Testis (tissue), 3 donors: ENCODE results near the gene SERINC2. TPM values are rescaled to one million over a fixed set of nuclear protein-coding genes. Genes with fewer than 3 reads are reported as not detected.

Experiments used
- DNase-seq: peaks from one replicate; pipeline ENCODE4 v3.0.0-alpha.2; 2019
- H3K27ac ChIP-seq, 2 donors: fragments of 200-600 bp; sonication (generic); one replicate each; pipeline ENCODE4 v1.5.1; 2019
- H3K27me3 ChIP-seq: fragments of 200-600 bp; sonication (generic); one replicate; pipeline ENCODE4 v1.5.1; 2019
- H3K36me3 ChIP-seq: fragments of 200-600 bp; sonication (generic); one replicate; pipeline ENCODE4 v1.5.1; 2017; ENCODE audit warnings: low read depth; ENCODE audit errors: missing control alignments
- H3K4me1 ChIP-seq: fragments of 200-600 bp; sonication (generic); one replicate; pipeline ENCODE4 v1.5.1; 2019
- H3K4me3 ChIP-seq, 2 donors: fragments of 200-600 bp; sonication (generic); one replicate each; pipeline ENCODE4 v1.5.1; 2017 to 2019
- H3K9me3 ChIP-seq: fragments of 200-600 bp; sonication (generic); one replicate; pipeline ENCODE4 v1.5.1; 2017
- POLR2A ChIP-seq: fragments of 450-650 bp; IDR thresholded peaks from one replicate; pipeline ENCODE4 v1.6.1; 2017; ENCODE audit warnings: antibody characterized with exemption, mild to moderate bottlenecking, moderate library complexity
- WGBS, 2 donors: methylation state at CpG; one replicate each; pipeline ENCODE4 v1.1.5; 2018; 5-methylcytosine and 5-hydroxymethylcytosine counted together
- intact Hi-C: fragments of 100-400 bp; cut with DNase I; formaldehyde crosslinking; loops from one replicate; pipeline ENCODE4 v1.15.1; 2023; ENCODE audit warnings: low total_unique reads
- polyA plus RNA-seq: library from polyadenylated mRNA; stranded (reverse); fragments of 350-450 nt; fragmentation: Illumina TruSeq; extraction: RNeasy Lipid Tissue Mini Kit (QIAGEN cat#74804); gene quantifications from one replicate; pipeline ENCODE4 v1.2.3, GENCODE V29; 2014; ENCODE audit warnings: low read depth, low replicate concordance; ENCODE audit not compliant: insufficient read depth
- total RNA-seq, 2 donors: library from RNA; depleted of rRNA; stranded (reverse); fragments of >200 nt; gene quantifications; one replicate each; pipeline ENCODE4 v1.2.3, GENCODE V29; 2016
- TF ChIP-seq, protein P1 (sequence below), 3 experiments: fragments of 450-650 bp in 2 of 3; fragments of 200-600 bp in 1 of 3; sonication (generic) in 1 of 3; IDR thresholded peaks; one replicate each; pipeline ENCODE4 v1.5.1; 2016 to 2019; ENCODE audit warnings: antibody characterized with exemption in 3 of 3, mild to moderate bottlenecking in 2 of 3, moderate library complexity in 1 of 3

Gene SERINC2
- total and polyA plus RNA-seq, 3 donors from 2014 or later = 9.5 to 21.7 (median 10.8) TPM

DNA sequence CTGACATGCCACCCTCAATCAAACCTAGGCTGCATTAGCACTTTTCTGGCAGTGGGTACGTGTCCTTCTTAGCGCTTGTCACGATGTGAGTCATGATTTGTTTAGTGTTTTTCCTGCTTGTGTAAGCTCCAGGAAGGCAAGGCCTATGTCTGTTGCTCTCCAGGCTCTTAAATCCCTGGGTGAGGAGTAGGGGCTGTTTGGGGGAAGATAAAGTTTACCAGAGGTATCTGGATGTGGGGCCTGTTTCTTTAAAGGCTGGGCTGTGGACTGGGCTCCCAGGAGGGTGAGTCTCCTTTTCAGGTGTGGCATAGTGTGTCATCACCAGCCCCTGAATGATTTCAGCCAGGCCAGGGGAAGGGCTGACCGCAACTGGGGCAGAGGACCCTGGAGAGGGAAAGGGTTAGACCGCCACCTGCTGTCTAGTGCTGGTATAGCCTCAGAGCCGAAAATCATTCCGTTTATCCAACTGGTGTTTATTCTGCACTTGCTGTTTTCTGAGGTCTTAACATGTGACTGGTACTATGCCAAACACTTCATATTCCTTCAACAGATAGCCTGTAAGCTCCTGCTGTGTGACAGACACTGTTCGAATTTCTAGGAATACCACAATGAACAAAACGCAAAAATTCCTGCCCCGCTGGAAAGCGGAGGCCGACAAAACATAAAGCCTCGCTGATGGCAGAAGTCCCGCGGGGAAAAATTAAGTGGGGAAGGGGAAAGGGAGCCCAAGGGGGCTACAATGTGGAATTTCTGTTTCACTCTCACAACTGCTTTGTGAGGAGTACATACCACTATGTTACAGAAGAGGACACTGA is 9.7 kb downstream of the SERINC2 start:
- Histone ChIP-seq H3K4me3 (no peak overlapping the region), H3K36me3 (no peaks in the 10 kb centered on the region), H3K27ac (no peak overlapping the region), H3K27me3 (no peaks in the 10 kb centered on the region), H3K9me3 (no peaks in the 10 kb centered on the region), H3K4me1 (no peaks in the 10 kb centered on the region)
- intact Hi-C loops = loop anchor here (10.0 kb wide), 1 partner anchor 238 kb away; no protein-coding TSS in a partner anchor
- WGBS, 2 donors = 45 to 46% methylated on average over 15 of the region's 15 CpGs
- peak; percentile 79 for DNase-seq
- TF ChIP-seq, protein P1, sequence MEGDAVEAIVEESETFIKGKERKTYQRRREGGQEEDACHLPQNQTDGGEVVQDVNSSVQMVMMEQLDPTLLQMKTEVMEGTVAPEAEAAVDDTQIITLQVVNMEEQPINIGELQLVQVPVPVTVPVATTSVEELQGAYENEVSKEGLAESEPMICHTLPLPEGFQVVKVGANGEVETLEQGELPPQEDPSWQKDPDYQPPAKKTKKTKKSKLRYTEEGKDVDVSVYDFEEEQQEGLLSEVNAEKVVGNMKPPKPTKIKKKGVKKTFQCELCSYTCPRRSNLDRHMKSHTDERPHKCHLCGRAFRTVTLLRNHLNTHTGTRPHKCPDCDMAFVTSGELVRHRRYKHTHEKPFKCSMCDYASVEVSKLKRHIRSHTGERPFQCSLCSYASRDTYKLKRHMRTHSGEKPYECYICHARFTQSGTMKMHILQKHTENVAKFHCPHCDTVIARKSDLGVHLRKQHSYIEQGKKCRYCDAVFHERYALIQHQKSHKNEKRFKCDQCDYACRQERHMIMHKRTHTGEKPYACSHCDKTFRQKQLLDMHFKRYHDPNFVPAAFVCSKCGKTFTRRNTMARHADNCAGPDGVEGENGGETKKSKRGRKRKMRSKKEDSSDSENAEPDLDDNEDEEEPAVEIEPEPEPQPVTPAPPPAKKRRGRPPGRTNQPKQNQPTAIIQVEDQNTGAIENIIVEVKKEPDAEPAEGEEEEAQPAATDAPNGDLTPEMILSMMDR (IDR thresholded peaks at IDR 0.05) = peak; percentile 75 to 96 (median 94)
- no peak for TF ChIP-seq POLR2A

DNA sequence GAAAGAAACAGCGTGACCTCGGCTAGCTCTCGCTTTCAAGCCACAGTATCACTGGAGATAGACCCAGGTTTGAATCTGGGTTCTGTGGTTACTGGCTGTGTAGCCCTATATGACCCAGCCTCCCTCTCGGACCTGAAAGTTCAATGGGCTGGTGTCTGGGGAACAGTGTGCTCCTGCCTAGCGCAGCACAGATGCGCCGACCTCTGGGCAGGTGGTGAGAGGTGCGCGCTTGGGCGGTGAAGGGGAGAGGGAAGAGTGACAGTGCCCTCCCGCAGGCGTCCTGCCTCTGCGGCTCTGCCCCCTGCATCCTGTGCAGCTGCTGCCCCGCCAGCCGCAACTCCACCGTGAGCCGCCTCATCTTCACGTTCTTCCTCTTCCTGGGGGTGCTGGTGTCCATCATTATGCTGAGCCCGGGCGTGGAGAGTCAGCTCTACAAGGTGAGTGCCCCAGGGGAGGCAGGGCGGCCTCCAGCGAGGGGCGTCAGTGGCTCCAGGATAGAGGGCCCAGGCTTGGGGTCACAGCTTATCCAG is 10.5 kb downstream of the SERINC2 start:
- Histone ChIP-seq H3K27ac (no peak overlapping the region), H3K9me3 (no peaks in the 10 kb centered on the region), H3K27me3 (no peaks in the 10 kb centered on the region), H3K36me3 (no peaks in the 10 kb centered on the region), H3K4me1 (no peaks in the 10 kb centered on the region), H3K4me3 (no peak overlapping the region)
- DNase-seq = no peak
- intact Hi-C loops = loop anchor here (10.0 kb wide), 1 partner anchor 239 kb away; no protein-coding TSS in a partner anchor
- no peak for TF ChIP-seq POLR2A
- TF ChIP-seq, protein P1 (IDR thresholded peaks at IDR 0.05) = no peak
- WGBS, 2 donors = 66 to 77% methylated on average over 3 to 23 of the region's 23 CpGs

DNA sequence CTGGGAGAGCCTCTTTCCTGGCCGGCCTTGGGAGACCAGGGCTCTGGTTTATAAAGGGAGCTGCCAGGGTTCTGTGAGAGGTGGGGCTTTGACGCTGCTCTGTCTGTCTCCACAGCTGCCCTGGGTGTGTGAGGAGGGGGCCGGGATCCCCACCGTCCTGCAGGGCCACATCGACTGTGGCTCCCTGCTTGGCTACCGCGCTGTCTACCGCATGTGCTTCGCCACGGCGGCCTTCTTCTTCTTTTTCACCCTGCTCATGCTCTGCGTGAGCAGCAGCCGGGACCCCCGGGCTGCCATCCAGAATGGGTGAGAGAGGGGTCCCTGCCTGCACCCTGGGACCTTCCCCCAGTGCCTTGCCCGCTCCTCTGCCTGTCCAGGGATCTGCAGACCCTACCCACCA is 11.6 kb downstream of the SERINC2 start:
- H3K4me3 ChIP-seq = no peak overlapping the region
- no peaks in the 10 kb centered on the region for H3K9me3 ChIP-seq
- H3K36me3 ChIP-seq = no peaks in the 10 kb centered on the region
- no peak for DNase-seq
- no peak overlapping the region for H3K27ac ChIP-seq
- no peaks in the 10 kb centered on the region for H3K27me3 ChIP-seq
- WGBS, 2 donors = 85% methylated on average over 10 to 15 of the region's 15 CpGs
- H3K4me1 ChIP-seq = no peaks in the 10 kb centered on the region
- TF ChIP-seq POLR2A = no peak
- TF ChIP-seq, protein P1 (IDR thresholded peaks at IDR 0.05) = no peak
- intact Hi-C loops = loop anchor here (10.0 kb wide), 1 partner anchor 240 kb away; no protein-coding TSS in a partner anchor

DNA sequence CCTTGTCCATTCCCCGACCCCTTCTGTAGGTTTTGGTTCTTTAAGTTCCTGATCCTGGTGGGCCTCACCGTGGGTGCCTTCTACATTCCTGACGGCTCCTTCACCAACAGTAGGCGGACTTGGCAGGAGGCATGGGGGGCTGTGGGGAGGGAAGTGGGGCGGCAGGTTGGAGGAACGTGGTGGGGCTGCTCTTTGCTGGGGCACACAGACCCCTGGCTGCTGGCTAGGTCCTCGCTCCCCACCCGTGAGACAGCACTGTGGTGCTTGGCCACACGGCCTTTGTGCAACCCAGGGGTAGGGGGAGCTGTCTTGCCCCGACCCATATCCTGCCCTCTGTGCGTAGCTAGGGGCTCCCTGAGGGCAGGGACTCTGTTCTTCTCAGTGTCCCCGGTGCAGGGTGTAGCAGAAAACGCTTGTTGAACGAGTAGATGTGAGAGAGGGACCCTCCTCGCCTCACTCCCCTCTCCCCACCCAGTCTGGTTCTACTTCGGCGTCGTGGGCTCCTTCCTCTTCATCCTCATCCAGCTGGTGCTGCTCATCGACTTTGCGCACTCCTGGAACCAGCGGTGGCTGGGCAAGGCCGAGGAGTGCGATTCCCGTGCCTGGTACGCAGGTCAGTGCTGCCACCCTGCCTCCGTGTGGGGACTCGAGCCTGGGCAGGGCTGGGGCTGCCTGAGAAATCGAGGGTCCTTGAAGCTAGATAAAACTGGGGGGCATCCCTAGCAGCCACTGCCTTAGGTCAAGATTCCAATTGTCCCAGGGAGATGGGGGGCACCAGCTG is 12.5 kb downstream of the SERINC2 start:
- Histone ChIP-seq H3K9me3 (no peaks in the 10 kb centered on the region), H3K27me3 (no peaks in the 10 kb centered on the region), H3K4me3 (no peak overlapping the region), H3K36me3 (no peaks in the 10 kb centered on the region), H3K27ac (no peak overlapping the region), H3K4me1 (no peaks in the 10 kb centered on the region)
- intact Hi-C loops = loop anchor here (10.0 kb wide), 1 partner anchor 241 kb away; no protein-coding TSS in a partner anchor
- TF ChIP-seq, protein P1 (IDR thresholded peaks at IDR 0.05) = no peak
- no peak for TF ChIP-seq POLR2A
- DNase-seq = no peak
- WGBS, 2 donors = 83 to 87% methylated on average over 28 of the region's 28 CpGs
